Hepatocyte (in vitro differentiated cells): ENCODE data around the gene CAPN13.

Experiments
- EZH2 ChIP-seq: fragments of 200-600 bp; sonication (generic); IDR thresholded peaks from 2 replicates; pipeline ENCODE4 v1.6.1; 2016; ENCODE audit warnings: antibody characterized with exemption, mild to moderate bottlenecking, borderline replicate concordance
- EZH2phosphoT487 ChIP-seq: fragments of 200-600 bp; sonication (generic); IDR thresholded peaks from one replicate; pipeline ENCODE4 v1.6.1; 2018; ENCODE audit warnings: antibody characterized with exemption, mild to moderate bottlenecking, low read depth, moderate library complexity; ENCODE audit not compliant: unreplicated experiment, severe bottlenecking
- TF ChIP-seq, protein P1 (sequence below): fragments of 200-600 bp; sonication (generic); IDR thresholded peaks from 2 replicates; pipeline ENCODE4 v1.5.1; 2016; ENCODE audit warnings: antibody characterized with exemption, mild to moderate bottlenecking; ENCODE audit not compliant: poor library complexity

DNA sequence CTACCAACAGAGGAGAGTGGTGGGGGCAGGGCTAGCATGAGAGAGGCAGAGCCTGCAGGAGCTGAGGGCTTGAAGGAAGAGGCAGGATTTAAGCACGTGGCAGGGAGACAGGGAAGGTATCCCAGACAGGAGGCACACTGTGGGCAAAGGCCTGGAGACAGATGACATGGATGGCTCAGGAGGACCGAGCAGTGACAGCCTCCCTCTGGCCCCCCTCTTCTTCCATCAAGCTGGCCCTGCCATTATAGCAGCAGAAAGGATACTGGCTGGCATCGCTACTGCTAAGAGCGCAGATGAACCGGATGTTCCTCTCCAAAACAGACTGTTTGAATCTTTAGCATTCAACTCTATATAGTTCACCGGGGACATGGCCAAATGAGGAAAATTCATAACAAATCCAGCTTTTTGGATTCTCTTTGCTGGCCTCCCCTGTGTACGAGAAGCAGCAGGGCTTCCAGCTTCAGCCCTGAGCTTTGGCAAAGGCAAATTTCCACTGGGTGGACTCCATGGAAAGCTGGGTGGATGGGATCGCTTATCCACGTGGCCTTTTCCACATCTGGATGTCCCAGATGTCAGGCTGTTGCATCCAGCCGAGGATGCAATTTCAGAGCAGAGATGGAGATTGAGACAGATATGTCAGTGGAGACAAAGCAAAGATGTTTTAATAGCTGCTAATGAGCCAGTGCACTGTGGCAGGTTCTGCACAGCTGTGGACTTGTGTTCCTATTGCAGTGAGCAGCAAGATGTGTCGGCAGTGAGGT is 36.2 kb downstream of the CAPN13 start:
- TF ChIP-seq, protein P1, sequence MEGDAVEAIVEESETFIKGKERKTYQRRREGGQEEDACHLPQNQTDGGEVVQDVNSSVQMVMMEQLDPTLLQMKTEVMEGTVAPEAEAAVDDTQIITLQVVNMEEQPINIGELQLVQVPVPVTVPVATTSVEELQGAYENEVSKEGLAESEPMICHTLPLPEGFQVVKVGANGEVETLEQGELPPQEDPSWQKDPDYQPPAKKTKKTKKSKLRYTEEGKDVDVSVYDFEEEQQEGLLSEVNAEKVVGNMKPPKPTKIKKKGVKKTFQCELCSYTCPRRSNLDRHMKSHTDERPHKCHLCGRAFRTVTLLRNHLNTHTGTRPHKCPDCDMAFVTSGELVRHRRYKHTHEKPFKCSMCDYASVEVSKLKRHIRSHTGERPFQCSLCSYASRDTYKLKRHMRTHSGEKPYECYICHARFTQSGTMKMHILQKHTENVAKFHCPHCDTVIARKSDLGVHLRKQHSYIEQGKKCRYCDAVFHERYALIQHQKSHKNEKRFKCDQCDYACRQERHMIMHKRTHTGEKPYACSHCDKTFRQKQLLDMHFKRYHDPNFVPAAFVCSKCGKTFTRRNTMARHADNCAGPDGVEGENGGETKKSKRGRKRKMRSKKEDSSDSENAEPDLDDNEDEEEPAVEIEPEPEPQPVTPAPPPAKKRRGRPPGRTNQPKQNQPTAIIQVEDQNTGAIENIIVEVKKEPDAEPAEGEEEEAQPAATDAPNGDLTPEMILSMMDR: no peak
- TF ChIP-seq EZH2: no peak
- no peak for TF ChIP-seq EZH2phosphoT487
